ENCODE measurements around the gene ATP8A2. TPM values are rescaled to one million over a fixed set of nuclear protein-coding genes. Genes with fewer than 3 reads are reported as not detected.

ATP8A2 gene
- total RNA-seq, 1 donor from 2014 or later = 1.9 TPM

GRCh38 chr13:25958986-25959385, 587.2 kb downstream of the ATP8A2 start:
- no peak for DNase-seq (ENCODE audit: low spot score)
- Mint-ChIP-seq H3K36me3 (ENCODE audit: low read depth) (peaks cover 7% of the 10 kb centered on the region), H3K4me3 (ENCODE audit: unreplicated experiment) (no peak overlapping the region), H3K4me1 (ENCODE audit: low read depth) (peaks cover 7% of the 10 kb centered on the region), H3K9me3 (ENCODE audit: low read depth) (peaks cover 11% of the 10 kb centered on the region), H3K27me3 (ENCODE audit: low read depth) (no peaks in the 10 kb centered on the region), H3K27ac (ENCODE audit: unreplicated experiment) (no peak overlapping the region)
- no peak for TF ChIP-seq CTCF (IDR thresholded peaks at IDR 0.05)

- Mint-ChIP-seq H3K27me3 (ENCODE audit: low read depth) (no peaks in the 10 kb centered on the region), H3K4me3 (ENCODE audit: unreplicated experiment) (no peak overlapping the region), H3K4me1 (ENCODE audit: low read depth) (peaks cover 5% of the 10 kb centered on the region), H3K36me3 (ENCODE audit: low read depth) (peaks cover 7% of the 10 kb centered on the region), H3K9me3 (ENCODE audit: low read depth) (peaks cover 10% of the 10 kb centered on the region), H3K27ac (ENCODE audit: unreplicated experiment) (no peak overlapping the region)
- TF ChIP-seq CTCF (IDR thresholded peaks at IDR 0.05) = no peak
- no peak for DNase-seq (ENCODE audit: low spot score)
Observed at GRCh38 chr13:25961294-25961693, 589.5 kb downstream of the ATP8A2 start.

GRCh38 chr13:25963674-25964073, 591.9 kb downstream of the ATP8A2 start:
- Mint-ChIP-seq H3K36me3 (ENCODE audit: low read depth) (no peaks in the 10 kb centered on the region), H3K27ac (ENCODE audit: unreplicated experiment) (no peak overlapping the region)
- DNase-seq (ENCODE audit: low spot score) = no peak

GRCh38 chr13:25965596-25965995, 593.8 kb downstream of the ATP8A2 start:
- TF ChIP-seq CTCF (IDR thresholded peaks at IDR 0.05) = no peak
- no peaks in the 10 kb centered on the region for H3K9me3 Mint-ChIP-seq (ENCODE audit: low read depth)
- no peaks in the 10 kb centered on the region for H3K36me3 Mint-ChIP-seq (ENCODE audit: low read depth)
- no peak overlapping the region for H3K4me3 Mint-ChIP-seq (ENCODE audit: unreplicated experiment)
- peaks cover 5% of the 10 kb centered on the region for H3K4me1 Mint-ChIP-seq (ENCODE audit: low read depth)
- no peak overlapping the region for H3K27ac Mint-ChIP-seq (ENCODE audit: unreplicated experiment)
- H3K27me3 Mint-ChIP-seq (ENCODE audit: low read depth) = no peaks in the 10 kb centered on the region
- no peak for DNase-seq (ENCODE audit: low spot score)

More at GRCh38 chr13:25963674-25964073, 591.9 kb downstream of the ATP8A2 start:
- no peaks in the 10 kb centered on the region for H3K9me3 Mint-ChIP-seq (ENCODE audit: low read depth)
- TF ChIP-seq CTCF (IDR thresholded peaks at IDR 0.05) = no peak
- H3K27me3 Mint-ChIP-seq (ENCODE audit: low read depth) = no peaks in the 10 kb centered on the region
- no peak overlapping the region for H3K4me3 Mint-ChIP-seq (ENCODE audit: unreplicated experiment)
- peaks cover 5% of the 10 kb centered on the region for H3K4me1 Mint-ChIP-seq (ENCODE audit: low read depth)

- no peak for TF ChIP-seq CTCF (IDR thresholded peaks at IDR 0.05)
- no peaks in the 10 kb centered on the region for H3K27me3 Mint-ChIP-seq (ENCODE audit: low read depth)
- peaks cover 5% of the 10 kb centered on the region for H3K4me1 Mint-ChIP-seq (ENCODE audit: low read depth)
- H3K9me3 Mint-ChIP-seq (ENCODE audit: low read depth) = no peaks in the 10 kb centered on the region
- H3K36me3 Mint-ChIP-seq (ENCODE audit: low read depth) = no peaks in the 10 kb centered on the region
- H3K27ac Mint-ChIP-seq (ENCODE audit: unreplicated experiment) = no peak overlapping the region
- no peak overlapping the region for H3K4me3 Mint-ChIP-seq (ENCODE audit: unreplicated experiment)
- DNase-seq (ENCODE audit: low spot score) = no peak
Observed at GRCh38 chr13:25966086-25966485, 594.3 kb downstream of the ATP8A2 start.

All from chondrocyte (in vitro differentiated cells).